ENCODE data around the gene NAALADL2.
A peak's percentile ranks its signal among the peaks of the same experiment; 100 is the strongest.

The NAALADL2 gene

DNA sequence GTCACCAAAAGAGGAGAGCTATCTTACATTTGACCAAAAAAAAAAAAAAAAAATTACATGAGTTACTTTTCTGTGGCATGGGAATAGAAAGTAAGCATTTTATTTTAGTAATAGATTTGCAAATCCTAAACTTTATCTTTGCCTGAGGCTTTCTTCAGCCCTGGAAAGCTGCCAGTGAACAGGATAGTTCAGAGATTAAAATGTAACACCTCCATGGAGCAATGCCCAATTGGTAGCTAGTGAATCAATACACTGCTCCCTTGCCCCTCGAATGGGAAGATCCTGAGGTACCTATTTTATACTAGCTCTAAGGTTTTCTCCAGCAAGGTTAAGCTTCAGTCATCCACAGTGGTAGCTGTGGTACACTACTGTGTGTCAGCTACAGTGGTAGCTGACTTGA lies 867.1 kb downstream of the NAALADL2 start:
- H3K27ac ChIP-seq: peak overlapping the region; percentile 22; the same call in 1 of the 2 replicates
- TF ChIP-seq, protein P1, sequence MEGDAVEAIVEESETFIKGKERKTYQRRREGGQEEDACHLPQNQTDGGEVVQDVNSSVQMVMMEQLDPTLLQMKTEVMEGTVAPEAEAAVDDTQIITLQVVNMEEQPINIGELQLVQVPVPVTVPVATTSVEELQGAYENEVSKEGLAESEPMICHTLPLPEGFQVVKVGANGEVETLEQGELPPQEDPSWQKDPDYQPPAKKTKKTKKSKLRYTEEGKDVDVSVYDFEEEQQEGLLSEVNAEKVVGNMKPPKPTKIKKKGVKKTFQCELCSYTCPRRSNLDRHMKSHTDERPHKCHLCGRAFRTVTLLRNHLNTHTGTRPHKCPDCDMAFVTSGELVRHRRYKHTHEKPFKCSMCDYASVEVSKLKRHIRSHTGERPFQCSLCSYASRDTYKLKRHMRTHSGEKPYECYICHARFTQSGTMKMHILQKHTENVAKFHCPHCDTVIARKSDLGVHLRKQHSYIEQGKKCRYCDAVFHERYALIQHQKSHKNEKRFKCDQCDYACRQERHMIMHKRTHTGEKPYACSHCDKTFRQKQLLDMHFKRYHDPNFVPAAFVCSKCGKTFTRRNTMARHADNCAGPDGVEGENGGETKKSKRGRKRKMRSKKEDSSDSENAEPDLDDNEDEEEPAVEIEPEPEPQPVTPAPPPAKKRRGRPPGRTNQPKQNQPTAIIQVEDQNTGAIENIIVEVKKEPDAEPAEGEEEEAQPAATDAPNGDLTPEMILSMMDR (conservative IDR thresholded peaks at IDR 0.05): no peak
- TF ChIP-seq ZFX (IDR thresholded peaks at IDR 0.05): no peak

DNA sequence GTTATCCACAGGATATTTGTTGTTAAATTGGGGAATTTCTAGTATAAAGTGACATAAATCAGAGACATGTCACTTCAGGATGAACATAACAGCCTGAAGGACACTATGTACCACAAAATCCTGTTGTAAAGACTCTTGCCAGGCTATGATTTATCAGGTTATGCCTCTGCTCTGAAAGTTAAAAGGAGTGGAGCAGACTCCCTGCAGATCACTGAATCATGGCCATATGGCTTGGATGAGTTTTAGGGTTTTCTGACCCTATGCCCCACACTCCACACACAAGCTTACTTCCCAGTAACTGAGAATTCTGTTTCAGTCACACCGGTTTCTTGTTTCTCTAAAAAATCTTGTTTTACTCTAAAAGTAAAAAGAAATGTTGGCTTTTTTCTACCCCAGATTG lies 869.4 kb downstream of the NAALADL2 start:
- peak overlapping the region; percentile 27; the same call in 1 of the 2 replicates for H3K27ac ChIP-seq
- TF ChIP-seq ZFX (IDR thresholded peaks at IDR 0.05): no peak
- TF ChIP-seq, protein P1 (conservative IDR thresholded peaks at IDR 0.05): no peak

DNA sequence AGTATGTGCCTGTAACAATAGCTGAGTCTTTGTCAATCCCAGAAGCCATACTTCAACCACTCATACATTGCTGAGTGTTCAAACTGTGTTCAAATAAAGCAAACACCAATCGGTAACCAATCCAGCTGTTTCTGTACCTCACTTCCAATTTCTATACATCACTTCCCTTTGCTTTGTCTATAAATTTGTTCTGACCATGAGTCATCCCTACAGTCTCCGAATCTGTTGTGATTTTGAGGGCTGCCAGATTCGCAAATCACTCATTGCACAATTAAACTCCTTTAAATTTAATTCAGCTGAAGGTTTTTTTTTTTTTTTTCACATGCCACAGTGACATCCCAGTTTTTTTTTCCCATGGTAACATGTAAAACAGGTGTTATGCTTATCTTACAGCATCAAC lies 870.3 kb downstream of the NAALADL2 start:
- H3K27ac ChIP-seq: no peak overlapping the region

DNA sequence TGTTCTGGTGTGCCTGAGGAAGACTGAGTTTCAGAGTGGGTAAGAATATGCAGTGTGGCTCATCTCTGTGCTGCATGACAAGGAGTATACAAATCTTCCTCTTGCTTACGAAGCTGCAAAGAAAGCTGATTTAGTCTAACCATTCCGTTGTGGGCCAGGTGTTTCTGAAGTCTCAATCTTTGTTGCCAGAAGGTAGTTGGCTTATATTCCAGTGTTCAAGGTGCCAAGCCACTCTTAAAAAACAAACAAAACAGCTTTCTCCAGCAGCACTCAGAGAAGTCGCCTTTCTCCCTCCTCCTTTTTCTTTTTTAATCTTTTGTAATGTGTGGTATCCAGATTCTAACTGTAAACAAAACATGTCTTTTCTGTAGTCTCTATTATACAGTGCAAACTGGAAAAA lies 872.4 kb downstream of the NAALADL2 start:
- no peak for TF ChIP-seq ZFX (IDR thresholded peaks at IDR 0.05)
- TF ChIP-seq, protein P1 (conservative IDR thresholded peaks at IDR 0.05): no peak
- peak overlapping the region; percentile 59; the same call in 1 of the 2 replicates for H3K27ac ChIP-seq

More for the DNA sequence above, 870.3 kb downstream of the NAALADL2 start:
- TF ChIP-seq, protein P1 (conservative IDR thresholded peaks at IDR 0.05): no peak

DNA sequence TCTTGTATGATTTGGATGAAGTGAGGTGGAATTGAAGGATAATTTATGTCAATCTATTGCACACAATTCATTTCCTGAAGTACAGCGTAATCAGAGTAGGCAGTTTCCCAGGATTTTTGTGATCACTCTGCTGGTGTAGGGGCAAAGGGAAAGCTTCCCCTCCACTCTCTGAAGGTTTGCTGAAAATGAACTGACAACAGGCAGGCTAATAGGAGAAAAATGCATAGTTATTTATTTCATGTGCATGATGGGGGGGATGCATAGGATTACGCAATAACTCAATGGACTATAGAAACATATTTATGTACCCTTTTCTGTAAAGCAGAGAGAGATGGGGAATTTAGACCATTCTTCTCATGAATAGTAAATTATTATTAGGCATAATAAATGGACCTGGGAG lies 872.9 kb downstream of the NAALADL2 start:
- peak overlapping the region; percentile 42; the same call in 1 of the 2 replicates for H3K27ac ChIP-seq
- TF ChIP-seq ZFX (IDR thresholded peaks at IDR 0.05): no peak
- TF ChIP-seq, protein P1 (conservative IDR thresholded peaks at IDR 0.05): no peak

DNA sequence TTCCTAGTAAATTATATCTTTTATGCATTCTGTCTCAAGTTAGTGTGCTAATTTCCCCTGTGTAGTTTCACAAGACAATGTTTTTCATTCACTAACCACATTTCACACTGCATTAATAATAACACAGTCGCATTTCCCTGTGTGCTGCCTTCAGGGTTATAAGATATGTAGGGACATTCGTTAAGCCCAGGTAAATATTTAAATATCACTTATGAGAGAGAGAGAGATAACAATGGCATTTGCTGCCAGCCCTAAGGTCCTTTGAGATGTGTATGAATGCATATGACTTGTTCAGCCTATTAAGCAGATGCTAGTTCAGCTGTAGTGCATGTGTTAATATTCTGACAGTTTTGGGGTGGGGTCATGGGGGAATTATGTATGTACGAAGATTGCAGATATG lies 876.7 kb downstream of the NAALADL2 start:
- H3K27ac ChIP-seq: no peak overlapping the region
- no peak for TF ChIP-seq ZFX (IDR thresholded peaks at IDR 0.05)
- TF ChIP-seq, protein P1 (conservative IDR thresholded peaks at IDR 0.05): no peak

DNA sequence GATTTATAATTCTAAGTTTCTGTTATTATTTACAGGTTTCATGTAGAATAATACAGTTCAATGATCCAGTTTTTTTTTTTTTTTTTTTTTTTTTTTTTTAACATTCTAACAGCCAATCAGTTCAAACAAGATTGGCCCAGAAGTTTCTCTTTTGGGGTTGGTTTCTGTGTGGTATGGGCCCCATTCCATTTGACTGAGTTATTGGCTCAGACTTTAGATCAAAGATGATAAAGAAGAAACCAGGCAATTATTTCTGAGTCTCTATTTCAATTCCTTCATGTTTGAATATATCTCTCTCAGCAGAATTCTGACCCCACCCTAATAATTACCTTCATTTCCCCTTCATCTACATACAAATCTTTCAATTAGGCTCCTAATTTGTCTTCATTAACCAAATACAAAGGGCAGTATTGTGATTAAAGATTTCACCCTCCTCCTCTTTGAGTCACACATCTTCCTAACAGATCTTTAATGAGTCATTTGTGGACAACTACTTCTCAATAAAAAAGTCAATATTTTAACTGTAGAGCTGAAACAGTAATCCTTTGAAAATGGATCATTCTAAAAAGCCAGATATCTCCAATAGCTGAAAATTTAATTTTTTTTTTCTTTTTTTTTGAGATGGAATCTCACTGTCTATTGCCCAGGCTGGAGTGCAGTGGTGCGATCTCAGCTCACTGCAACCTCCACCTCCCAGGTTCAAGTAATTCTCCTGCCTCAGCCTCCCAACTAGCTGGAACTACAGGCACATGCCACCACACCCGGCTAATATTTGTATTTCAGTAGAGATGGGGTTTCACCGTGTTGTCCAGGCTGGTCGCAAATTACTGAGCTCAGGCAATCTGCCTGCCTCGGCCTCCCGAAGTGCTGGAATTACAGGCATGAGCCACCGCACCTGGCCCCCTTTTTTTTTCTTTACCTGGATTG lies 878.8 kb downstream of the NAALADL2 start:
- H3K27ac ChIP-seq: no peak overlapping the region
- TF ChIP-seq ZFX (IDR thresholded peaks at IDR 0.05): no peak
- TF ChIP-seq, protein P1 (conservative IDR thresholded peaks at IDR 0.05): no peak
